ENCODE data around the gene HMBS.
A peak's percentile ranks its signal among the peaks of the same experiment; 100 is the strongest.

The HMBS gene

DNA sequence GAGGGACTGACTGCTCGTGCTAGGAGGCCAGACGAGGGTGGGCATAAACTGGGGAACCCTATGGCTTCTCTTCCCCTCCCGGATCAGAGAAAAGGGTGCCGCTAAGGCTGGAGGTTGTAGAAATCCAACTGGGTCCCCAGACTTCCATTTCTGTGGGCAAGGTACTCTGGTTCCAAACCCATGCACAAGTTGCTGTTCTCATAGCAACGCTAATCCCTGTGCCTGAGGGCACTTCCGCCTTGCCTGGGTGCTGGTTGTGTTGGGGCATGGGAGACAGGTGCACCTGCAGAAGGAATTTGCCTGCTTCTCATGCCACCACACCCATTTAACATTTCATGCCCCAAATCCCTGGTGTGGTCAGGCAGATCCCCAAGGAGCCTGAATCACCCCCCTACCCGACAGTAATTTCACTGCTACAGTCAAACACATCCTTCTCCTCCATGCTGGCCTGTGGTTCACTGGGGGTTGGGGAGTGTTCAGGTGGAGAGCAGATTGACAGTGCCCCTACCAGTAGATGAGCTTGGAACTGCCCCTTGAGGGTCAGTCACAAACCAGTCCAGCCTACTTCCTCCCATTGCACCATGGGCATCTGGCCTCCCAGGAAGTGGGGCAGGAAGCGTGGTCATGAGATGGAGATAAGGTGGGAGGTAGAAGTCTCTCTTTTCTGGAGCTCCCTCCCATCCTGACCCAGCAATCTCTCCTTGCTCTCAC lies 23.6 kb downstream of the HMBS start:
- H3K4me3 ChIP-seq (ENCODE audit: low read depth, low read length), result peak overlapping the region; percentile 80
- DNase-seq (ENCODE audit: low read depth), result peak; percentile 58
- TF ChIP-seq, protein P1, sequence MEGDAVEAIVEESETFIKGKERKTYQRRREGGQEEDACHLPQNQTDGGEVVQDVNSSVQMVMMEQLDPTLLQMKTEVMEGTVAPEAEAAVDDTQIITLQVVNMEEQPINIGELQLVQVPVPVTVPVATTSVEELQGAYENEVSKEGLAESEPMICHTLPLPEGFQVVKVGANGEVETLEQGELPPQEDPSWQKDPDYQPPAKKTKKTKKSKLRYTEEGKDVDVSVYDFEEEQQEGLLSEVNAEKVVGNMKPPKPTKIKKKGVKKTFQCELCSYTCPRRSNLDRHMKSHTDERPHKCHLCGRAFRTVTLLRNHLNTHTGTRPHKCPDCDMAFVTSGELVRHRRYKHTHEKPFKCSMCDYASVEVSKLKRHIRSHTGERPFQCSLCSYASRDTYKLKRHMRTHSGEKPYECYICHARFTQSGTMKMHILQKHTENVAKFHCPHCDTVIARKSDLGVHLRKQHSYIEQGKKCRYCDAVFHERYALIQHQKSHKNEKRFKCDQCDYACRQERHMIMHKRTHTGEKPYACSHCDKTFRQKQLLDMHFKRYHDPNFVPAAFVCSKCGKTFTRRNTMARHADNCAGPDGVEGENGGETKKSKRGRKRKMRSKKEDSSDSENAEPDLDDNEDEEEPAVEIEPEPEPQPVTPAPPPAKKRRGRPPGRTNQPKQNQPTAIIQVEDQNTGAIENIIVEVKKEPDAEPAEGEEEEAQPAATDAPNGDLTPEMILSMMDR (IDR thresholded peaks at IDR 0.05; ENCODE audit: insufficient read depth, low read depth, low read length, missing control alignments), result no peak

DNA sequence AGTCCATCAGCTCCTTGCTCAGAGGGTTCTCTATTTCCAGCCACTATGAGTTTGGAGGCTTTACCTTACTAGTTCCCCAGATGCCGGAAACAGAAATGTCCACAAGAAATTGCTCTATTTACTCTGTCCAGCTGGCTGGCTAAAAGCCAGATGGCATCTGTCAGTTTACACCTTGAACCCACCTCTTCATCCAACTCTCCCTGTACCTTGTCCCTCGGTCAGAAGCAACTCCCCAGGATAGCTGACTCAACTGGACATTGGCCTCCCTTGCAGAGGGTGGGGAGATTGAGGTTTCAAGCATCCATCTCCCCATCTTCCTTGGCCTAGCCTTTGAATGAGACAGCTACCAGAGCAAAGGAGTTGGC lies 24.2 kb downstream of the HMBS start:
- DNase-seq (ENCODE audit: low read depth), result no peak
- TF ChIP-seq, protein P1 (IDR thresholded peaks at IDR 0.05; ENCODE audit: insufficient read depth, low read depth, low read length, missing control alignments), result no peak
- H3K4me3 ChIP-seq (ENCODE audit: low read depth, low read length), result peak overlapping the region; percentile 80

DNA sequence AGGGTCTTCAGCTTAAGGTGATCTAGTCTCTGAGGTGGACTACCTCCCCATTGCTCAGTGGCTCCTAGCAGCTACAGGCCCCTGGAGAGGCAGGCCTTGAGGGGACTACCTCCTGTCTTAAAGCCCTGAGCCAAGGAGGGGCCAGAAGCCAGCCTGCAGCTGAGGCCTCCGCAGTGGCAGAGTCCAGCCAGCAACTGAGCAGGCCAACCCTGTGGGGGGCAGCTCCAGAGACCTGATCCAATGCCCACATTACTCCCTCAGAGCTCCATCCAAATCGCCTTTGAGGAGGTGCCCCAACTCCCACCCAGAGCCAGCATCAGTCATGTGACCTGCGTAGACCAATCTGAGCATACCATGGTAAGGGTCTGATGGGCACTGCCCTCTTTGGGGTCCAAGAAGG lies 25.2 kb downstream of the HMBS start:
- TF ChIP-seq, protein P1 (IDR thresholded peaks at IDR 0.05; ENCODE audit: insufficient read depth, low read depth, low read length, missing control alignments), result no peak
- H3K4me3 ChIP-seq (ENCODE audit: low read depth, low read length), result no peak overlapping the region

DNA sequence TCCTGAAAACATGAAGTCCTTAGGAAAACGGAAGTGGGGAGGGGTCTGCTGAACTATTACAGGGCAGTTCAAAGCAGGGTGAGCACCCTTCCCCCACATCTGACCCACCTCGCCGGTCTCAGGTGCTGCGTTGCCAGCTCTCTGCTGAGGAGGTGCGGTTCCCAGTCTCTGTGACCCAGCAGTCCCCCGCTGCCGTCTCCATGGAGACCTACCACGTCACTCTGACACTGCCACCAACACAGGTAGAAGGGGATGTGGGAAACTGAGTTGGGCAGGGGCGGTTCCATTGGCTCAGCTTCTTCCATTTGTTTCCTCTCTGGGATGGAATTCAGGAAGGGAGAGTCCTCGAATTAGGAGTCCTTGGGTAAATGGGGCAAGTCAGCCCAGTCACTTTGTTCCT lies 25.8 kb downstream of the HMBS start:
- H3K4me3 ChIP-seq (ENCODE audit: low read depth, low read length), result no peak overlapping the region
- DNase-seq (ENCODE audit: low read depth), result no peak
- TF ChIP-seq, protein P1 (IDR thresholded peaks at IDR 0.05; ENCODE audit: insufficient read depth, low read depth, low read length, missing control alignments), result no peak

More for the DNA sequence above, 25.2 kb downstream of the HMBS start:
- DNase-seq (ENCODE audit: low read depth), result no peak

DNA sequence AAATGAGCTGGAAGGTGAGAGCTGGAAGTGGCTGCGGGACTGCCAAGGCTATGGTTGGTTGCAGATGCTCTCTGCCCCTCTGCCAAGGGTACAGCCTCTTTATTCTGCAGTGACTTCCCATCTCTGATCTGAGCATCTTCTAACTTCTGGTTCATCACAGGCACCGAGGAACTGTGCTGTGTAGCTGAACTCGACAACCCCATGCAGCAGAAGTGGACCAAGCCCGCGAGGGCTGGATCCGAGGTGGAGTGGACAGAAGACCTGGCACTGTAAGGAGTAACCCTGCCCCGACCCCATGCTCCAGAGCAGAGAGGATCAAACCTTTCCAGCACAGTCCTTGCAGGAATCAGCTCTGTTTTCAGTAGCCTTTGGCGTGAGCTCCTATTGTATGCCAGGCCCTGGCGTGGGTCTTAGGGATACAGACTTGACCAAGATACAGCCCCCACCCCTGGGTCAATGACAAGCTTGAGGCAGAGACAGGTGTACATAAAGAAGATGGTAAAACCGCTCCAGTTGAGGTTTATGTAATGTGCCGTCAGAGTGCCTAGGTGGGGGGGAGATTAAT lies 26.8 kb downstream of the HMBS start:
- no peak for DNase-seq (ENCODE audit: low read depth)
- TF ChIP-seq, protein P1 (IDR thresholded peaks at IDR 0.05; ENCODE audit: insufficient read depth, low read depth, low read length, missing control alignments), result no peak
- no peak overlapping the region for H3K4me3 ChIP-seq (ENCODE audit: low read depth, low read length)

DNA sequence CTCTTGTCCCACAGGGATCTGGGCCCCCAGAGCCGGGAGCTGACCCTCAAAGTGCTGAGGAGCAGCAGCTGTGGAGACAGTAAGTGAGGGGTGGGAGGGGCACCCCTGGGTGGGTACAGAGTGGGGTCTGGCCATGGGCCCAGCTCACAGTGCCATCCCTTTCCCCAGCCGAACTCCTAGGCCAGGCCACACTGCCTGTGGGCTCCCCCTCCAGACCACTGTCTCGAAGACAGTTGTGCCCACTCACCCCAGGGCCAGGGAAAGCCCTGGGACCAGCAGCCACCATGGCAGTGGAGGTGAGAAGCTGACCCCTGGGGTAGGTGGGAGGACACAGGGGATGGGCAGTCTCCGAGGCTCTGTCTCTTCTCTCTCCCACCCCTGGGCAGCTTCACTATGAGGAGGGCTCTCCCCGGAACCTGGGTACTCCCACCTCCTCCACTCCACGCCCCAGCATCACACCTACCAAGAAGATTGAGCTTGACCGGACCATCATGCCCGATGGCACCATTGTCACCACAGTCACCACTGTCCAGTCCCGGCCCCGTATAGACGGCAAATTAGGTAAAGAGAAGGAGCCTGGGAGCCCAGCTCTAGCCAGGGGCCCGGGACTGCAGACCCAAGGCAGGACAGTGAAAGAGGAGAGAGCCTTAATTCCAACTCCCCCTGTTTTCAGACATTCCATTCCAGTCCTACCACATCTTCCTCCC lies 27.8 kb downstream of the HMBS start:
- TF ChIP-seq, protein P1 (IDR thresholded peaks at IDR 0.05; ENCODE audit: insufficient read depth, low read depth, low read length, missing control alignments), result no peak
- no peak for DNase-seq (ENCODE audit: low read depth)
- no peak overlapping the region for H3K4me3 ChIP-seq (ENCODE audit: low read depth, low read length)

Measured in GM12865 (cell line).